Ishikawa (cell line): ENCODE results near the gene GCN1.

Experiments used
- CEBPB ChIP-seq: IDR thresholded peaks from 2 replicates; pipeline ENCODE4 v1.6.1; 2012
- CREB1 ChIP-seq: IDR thresholded peaks from 2 replicates; pipeline ENCODE4 v1.6.1; 2012; ENCODE audit warnings: low read depth
- NFIC ChIP-seq: IDR thresholded peaks from 2 replicates; pipeline ENCODE4 v1.6.1; 2012
- RAD21 ChIP-seq: IDR thresholded peaks from 2 replicates; pipeline ENCODE4 v1.6.1; 2012; ENCODE audit warnings: low read depth
- TCF12 ChIP-seq: IDR thresholded peaks from 2 replicates; pipeline ENCODE4 v1.6.1; 2012; ENCODE audit warnings: low read depth
- TEAD4 ChIP-seq: IDR thresholded peaks from 2 replicates; pipeline ENCODE4 v1.6.1; 2012
- USF1 ChIP-seq: IDR thresholded peaks from 2 replicates; pipeline ENCODE4 v1.6.1; 2012
- YY1 ChIP-seq: IDR thresholded peaks from 2 replicates; pipeline ENCODE4 v1.6.1; 2012; ENCODE audit warnings: low read depth
- ZBTB7A ChIP-seq: IDR thresholded peaks from 2 replicates; pipeline ENCODE4 v1.6.1; 2012; ENCODE audit warnings: low read depth
- TF ChIP-seq, protein P1 (sequence below): IDR thresholded peaks from 2 replicates; pipeline ENCODE4 v1.6.1; 2012; ENCODE audit warnings: low read depth, mild to moderate bottlenecking
- TF ChIP-seq, protein P2 (sequence below): IDR thresholded peaks from 2 replicates; pipeline ENCODE4 v1.6.1; 2012

DNA sequence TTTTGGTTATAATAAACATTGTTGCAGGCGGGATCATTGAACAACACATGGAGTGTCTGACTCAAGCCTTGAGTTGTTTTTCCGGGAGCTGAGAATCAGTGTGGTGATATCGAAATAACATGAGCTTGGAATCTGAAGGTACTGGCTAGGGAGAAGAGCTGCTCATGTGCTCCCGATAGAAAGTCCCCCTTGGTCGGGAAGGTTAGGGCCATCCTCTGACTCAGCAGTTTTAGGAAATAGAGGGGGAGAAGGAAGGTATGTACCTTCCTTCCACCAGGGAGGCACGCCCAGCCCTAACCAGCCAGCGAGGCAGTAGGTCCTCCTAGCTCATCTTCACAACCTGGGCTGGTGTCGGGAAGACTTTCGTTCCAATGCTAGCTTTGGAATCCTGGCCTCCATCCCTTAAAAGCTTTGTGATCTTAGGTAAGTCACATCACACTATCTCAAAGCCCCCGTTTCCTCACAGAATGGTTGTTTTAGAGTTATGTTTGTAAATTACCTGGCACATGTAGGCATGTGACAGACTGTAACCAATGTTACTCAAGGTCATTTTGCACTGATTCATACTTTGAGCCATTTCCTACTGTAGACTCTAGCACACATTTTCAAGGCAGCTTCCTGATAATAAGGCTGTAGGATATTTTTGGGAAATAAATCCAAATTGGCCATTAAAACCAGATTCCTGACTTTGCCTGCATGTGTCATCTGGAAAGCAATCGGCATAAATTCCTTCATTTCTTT, 76.0 kb downstream of the GCN1 start:
- TF ChIP-seq ZBTB7A = no peak
- no peak for TF ChIP-seq CEBPB
- TF ChIP-seq, protein P1, sequence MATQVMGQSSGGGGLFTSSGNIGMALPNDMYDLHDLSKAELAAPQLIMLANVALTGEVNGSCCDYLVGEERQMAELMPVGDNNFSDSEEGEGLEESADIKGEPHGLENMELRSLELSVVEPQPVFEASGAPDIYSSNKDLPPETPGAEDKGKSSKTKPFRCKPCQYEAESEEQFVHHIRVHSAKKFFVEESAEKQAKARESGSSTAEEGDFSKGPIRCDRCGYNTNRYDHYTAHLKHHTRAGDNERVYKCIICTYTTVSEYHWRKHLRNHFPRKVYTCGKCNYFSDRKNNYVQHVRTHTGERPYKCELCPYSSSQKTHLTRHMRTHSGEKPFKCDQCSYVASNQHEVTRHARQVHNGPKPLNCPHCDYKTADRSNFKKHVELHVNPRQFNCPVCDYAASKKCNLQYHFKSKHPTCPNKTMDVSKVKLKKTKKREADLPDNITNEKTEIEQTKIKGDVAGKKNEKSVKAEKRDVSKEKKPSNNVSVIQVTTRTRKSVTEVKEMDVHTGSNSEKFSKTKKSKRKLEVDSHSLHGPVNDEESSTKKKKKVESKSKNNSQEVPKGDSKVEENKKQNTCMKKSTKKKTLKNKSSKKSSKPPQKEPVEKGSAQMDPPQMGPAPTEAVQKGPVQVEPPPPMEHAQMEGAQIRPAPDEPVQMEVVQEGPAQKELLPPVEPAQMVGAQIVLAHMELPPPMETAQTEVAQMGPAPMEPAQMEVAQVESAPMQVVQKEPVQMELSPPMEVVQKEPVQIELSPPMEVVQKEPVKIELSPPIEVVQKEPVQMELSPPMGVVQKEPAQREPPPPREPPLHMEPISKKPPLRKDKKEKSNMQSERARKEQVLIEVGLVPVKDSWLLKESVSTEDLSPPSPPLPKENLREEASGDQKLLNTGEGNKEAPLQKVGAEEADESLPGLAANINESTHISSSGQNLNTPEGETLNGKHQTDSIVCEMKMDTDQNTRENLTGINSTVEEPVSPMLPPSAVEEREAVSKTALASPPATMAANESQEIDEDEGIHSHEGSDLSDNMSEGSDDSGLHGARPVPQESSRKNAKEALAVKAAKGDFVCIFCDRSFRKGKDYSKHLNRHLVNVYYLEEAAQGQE = no peak
- no peak for TF ChIP-seq CREB1
- no peak for TF ChIP-seq RAD21
- no peak for TF ChIP-seq YY1
- TF ChIP-seq, protein P2, sequence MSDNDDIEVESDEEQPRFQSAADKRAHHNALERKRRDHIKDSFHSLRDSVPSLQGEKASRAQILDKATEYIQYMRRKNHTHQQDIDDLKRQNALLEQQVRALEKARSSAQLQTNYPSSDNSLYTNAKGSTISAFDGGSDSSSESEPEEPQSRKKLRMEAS = no peak
- no peak for TF ChIP-seq NFIC
- no peak for TF ChIP-seq TCF12
- TF ChIP-seq USF1 = no peak
- TF ChIP-seq TEAD4 = no peak
